NCI-H345 (cell line): Measurements from ENCODE around the gene TUBA3D.
"Not testable (repeated sequence)": the region's sequence is repeated elsewhere in the genome, so short reads cannot be mapped to it uniquely, and the experiment has no call there.

Experiments used
- DNase-seq: peaks from one replicate; lab custom pipeline; 2025; lab: John Stamatoyannopoulos, UW

The TUBA3D gene

DNA sequence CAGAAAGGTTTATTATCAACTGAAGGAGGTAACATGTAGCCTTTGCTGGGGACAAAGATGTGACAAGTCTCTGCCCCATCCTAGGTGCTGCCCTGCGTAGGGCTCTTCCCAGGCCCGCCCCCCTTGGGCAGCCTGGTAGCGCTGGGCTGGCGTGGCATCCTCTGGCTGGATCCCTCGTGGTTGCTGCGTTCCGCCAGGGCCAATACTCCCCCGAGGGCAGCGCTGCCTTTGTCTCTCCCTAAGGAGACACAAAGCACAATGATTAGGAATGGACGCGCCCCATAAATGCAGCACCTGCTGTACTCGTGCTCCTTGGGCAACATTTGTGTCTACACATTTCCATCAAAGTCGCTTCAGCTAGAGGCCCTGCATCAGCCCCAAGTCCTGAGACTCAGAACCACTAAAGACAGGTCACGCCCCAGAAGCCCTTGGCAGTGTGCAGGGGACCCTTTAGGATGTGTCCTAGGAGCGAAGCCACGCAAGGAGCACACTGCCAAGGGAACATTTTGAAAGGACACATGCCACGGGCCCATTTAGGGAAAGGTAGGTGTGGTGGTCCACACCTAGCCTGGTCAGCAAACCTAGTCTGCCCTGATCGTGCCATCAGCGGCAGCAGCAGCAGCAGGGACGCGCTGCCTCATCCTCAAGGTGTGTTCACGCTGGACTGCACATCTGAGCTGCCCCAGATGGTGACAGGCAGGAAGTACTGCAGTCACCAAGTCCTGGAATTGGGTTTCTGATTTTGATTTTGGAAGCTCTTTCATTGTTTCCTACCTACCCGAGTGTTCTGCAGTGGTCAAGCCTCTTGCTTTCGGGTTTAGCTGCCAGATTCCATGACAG, 8.3 kb downstream of the TUBA3D start:
- DNase-seq, result peak; percentile 28

DNA sequence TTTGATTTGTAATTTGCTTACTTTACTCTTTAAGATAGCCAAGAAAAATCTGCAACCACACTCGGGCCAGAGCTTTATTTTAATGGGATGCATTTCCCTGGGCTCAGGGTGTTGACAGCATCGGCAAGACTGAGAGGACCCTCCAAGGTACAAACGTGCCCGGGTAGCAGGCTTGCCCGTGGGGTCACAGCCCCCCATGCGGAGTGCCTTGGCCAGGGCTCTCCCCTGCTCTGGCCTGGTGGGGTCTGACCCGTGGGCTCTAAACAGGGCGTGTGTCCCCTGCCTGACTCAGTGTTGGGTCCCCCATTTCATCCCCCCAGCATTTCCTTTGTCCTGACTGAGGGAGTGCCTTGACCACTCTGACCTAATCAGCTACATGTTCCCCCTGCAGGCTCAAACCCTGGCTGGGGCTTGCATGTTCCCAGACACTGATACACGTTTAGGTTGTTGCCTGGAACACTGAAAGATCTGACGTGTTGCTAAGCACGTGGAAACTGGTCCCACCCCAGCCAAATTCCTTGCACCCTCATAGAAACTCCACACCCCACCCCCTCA, 9.1 kb downstream of the TUBA3D start:
- DNase-seq, result not testable (repeated sequence)

DNA sequence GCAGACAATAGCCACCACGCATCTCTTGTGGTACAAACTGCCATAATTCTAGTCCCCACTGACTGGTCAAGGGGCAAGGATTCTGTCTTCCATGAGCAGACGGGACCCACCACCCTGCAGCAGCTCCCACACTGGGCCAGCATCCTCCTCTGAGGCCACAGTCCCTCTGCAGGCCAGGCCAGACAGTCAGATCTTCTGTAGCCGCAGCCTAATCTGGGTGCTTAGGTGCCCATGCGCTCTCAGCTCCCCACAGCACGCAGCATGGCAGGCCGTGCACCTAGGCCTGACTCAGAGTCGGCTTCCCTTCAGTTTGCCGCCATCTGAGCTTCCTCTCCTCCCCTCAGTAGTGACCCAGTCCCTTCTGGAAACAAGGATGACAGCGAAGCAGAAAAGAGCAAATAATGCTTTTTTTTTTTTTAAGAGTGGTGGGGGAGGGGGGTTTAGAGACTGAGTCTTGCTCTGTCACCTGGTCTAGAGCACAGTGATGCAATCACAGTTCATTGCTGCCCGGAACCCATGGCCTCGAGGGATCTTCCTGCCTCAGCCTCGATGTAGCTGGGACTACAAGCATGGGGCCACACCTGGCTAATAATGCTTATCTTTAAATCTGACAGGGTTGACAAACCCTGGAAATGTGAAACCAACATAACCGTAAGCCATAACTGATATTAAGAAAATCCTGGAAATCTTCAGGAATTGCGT, 10.4 kb downstream of the TUBA3D start:
- not testable (repeated sequence) for DNase-seq

DNA sequence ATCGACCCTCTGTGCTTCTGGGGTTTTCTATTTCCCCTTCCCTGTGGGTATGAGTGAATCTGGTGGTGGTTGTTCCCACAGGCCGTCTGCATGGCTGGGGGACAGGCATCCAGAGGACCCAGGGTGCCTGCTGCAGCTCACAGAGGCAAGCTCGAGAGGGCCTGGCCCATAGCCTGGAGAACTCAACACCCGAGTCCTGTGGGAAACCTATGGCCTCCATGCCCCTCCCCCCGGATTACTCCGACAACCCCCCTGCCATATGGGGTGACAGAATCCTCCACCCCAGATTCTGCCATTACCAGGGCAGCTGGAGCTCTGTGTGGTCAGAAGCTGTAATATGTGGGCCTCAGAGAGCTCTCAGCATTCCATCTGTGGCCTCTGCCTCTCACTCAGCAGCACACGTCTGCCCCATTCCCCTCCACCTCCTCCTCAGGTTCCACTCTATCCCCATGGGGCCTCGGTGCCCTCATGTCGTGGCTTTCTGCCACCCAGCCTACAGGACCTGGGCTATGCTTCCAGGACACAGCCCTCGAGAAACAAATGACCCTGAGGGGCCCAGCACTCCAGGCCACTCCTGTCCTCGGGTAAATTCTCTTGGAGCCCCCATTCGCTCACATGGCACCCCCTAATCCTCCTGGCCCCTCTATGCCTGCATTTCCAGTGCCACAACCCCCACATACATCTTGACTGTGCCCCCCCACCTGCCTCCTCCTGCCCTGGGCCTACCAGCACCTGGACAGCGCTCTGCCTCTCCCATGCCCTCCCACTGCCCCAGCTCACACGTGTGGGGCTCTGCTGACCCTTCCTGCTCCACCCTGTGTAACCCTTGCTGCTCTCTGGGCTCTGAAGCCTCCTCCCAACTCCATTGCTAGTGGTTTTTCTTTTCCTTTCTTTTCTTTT, 12.6 kb downstream of the TUBA3D start:
- DNase-seq, result no peak

DNA sequence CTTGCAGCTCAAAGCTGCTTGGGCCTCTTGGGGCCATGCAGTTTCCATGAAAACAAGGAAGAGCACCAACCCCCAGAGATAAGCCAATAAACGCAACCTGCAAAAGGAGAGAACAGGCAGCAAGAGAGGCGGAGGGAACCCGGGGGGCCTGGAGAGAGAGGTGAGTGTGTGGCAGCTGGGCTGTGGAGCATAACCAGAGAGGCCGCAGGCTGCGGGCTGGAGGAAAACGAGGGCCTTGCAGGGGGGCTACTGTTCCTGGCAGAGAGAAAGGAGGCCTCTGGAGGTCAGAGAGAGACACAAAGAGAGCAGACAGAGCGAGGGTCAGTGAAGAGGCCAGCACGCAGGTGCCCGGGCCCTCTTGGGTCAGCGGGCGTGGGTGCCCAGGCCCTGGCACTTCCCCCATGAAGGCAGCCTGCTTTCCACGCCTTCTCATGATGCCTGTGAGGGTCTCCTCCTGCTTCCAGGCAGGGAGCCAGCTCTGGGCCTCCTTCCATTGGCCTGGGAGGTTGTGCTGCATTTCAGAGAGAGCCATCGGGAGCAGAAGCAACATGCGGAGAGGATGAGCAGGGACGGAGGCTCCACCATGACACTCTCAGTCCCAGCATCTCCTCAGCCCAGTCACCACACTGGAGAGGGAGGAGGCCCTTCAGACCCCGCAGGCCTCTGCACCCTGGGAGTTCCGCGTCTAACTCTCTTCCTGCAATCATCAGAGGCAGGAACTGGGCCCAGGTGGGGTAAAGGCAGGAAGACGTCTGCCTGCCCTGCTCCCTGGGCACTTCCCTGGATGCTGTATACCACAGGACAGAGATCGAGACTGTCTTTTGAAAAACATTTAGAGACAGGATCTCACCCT, 14.9 kb downstream of the TUBA3D start:
- DNase-seq, result peak; percentile 3

DNA sequence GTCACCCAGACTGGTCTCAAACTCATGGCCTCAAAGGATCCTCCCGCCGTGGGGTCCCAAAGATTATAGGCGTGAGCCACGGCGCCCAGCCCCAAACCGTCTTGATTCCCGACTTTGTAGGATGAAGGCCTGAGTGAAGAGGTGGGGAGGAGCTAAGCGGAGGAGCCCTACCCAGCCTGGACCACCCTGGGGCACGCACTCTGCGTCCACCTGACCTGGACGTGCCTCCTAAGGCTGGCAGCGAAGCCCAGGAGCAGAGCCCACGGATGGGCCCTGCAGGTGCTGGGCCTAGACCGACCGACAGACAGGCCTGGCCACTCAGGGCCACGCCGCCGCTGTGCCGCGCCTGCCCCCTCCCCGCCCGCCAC, 15.5 kb downstream of the TUBA3D start:
- not testable (repeated sequence) for DNase-seq

DNA sequence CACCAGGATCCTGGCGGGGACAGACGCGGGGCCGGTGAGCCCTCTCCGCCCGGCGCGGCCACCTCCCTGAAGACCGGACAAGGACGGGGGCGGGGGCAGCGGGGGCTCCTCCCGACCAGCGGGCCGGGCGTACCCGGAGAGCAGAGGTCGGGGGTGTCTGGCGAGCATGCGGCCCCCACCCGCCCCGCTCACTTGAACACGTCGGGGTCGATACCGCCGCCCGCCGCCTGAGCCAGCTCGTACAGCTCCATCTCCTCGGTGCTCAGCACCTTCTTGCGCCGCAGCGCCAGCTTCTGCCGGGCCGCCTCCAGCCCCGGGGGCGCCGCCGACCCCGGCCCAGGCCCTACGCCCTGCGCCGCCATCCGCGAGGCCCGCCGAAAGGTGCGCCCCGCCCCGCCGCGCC, 16.1 kb downstream of the TUBA3D start, which contains the start of gene MZT2A:
MZT2A (minus strand) TSS at position 383 of the 403 bp plus-strand sequence; CDS start at position 362, 21 bp downstream.
- DNase-seq, result not testable (repeated sequence)

DNA sequence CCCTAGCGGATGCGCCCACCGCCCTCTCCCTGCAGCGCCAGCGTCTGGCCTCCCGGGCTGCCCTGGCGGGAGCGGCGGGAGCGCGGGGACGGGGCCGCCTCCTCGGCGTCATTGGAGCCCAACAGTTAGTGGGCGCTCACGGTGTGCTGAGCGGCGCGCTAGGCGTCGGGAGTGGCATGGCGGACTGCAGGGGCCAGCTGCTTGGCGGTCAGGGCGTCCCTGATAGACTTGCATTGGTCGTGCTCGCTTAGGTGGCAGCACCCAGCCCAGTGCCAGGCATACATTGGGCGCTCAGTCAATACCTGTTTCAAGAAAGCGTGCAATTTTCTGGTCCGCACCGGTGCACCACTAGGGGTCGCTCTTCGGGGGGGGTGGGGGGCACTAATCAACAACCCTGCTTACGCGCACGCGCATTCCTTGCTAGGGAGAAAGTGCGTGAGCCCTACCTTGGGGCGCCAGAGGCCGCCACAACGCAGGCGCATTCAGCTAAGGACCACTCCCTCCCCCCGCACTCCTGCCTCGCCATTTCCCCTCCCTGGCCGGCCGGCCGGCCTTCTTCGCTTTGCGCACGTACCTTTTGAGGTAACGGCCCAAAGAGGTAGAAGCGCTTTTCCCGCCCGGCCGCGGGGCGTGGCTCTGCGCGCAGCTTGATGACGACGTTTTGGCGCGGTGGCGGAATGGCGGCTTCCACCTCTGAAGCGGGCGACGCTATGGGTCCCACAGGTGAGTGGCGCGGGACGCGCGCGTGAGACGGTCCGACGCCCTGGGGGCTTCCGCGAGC, 16.7 kb downstream of the TUBA3D start:
- DNase-seq, result peak; percentile 97

DNA sequence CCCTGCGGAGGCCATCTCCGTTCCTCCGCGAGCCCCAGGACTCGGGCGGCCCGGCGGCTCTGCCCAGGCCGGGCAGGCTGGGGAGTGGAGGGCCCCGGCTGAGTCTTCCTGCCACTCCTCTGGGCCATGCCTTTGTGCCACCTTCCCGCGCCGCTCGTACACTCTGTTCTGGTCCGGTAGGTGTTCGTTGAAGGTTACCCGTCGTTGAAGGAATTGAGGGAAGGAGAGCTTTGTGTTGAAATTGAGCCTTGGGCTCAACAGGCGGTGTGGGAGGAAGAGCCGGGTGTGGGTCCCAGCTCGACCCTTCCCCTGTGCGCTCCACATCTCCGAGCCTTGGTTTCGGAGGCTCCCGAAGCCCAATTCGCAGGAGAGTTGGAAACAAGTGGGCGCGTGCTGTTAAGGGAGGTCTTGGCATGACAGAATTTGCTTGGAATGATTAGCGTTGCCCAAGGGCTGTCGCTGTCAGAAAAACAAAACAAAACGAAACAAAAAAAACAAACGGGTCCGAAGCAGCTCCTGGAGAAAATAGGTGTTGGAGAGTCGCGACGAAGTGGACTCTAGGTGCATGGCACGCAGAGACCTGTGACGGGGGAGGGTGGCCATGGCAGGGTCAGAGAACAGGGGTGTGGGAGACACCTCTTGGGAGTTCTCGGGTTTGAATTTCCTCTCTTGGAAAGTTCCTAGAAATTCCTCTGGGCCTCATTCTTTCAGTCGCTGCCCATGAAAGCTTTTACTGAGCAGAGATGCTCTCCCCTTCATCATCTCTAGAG, 17.5 kb downstream of the TUBA3D start:
- DNase-seq, result peak; percentile 4

DNA sequence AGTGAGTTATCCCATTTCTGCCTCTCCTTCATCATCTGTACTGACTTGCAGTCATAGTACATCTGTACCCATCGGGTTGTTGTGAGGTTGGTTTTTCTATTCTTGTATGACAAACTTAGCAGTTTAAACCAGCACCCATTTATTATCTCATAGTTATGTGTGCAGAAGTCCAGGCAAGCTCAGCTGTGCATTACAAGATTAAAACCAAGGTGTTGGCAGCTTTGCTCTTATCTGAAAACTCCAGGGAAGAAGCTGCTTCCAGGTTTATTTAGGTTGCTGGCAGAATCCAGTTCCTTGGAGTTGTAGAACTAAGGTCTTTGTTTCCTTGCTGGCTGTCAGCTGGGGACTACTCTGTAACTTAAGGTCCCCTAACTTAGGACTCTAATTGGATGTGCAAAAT, 19.6 kb downstream of the TUBA3D start:
- DNase-seq, result not testable (repeated sequence)

DNA sequence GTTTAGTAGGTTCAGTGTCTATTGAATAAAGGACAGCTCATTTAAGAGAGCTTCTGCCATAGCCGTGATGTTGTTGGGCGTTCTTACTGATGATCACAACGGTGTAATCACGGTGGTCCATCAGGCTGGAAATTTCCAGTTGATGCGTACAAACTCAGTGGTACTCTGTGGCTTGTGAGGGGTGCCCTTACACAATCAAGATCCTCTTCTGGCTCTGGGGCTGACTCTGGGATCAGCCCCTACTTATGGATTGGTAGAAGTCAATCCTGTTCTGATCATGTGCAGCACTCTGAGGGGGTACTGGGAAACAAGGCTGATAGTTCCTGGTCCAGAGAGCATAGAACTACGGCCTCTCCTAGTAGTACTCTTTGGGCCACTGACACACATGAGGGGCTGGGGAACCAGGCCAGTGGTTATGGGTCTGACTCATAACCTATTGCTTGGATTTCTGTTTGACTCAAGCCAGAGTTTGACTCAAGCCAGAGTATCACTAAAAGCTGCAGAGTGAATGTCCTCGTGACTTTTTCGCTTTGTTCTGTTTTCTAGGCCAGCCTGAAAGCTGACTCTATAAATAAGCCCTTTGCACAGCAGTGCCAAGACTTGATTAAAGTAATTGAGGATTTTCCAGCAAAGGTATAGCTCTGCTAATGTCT, 22.5 kb downstream of the TUBA3D start:
- not testable (repeated sequence) for DNase-seq

DNA sequence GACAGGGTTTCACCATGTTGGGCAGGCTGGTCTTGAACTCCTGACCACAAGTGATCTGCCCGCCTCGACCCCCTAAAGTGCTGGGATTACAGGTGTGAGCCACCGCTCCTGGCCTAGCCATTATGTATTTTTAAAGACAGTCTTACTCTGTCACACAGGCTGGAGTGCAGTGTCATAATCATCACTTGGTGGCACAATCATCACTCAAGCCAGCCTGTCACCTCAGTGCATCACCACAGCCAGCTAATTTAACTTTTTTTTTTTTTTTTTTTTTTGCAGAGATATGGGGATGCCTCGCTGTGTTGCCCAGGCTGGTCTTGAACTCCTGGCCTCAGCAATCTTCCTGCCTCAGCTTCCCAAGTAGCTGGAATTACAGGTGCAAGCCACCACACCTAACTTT, 27.7 kb downstream of the TUBA3D start:
- DNase-seq, result not testable (repeated sequence)

DNA sequence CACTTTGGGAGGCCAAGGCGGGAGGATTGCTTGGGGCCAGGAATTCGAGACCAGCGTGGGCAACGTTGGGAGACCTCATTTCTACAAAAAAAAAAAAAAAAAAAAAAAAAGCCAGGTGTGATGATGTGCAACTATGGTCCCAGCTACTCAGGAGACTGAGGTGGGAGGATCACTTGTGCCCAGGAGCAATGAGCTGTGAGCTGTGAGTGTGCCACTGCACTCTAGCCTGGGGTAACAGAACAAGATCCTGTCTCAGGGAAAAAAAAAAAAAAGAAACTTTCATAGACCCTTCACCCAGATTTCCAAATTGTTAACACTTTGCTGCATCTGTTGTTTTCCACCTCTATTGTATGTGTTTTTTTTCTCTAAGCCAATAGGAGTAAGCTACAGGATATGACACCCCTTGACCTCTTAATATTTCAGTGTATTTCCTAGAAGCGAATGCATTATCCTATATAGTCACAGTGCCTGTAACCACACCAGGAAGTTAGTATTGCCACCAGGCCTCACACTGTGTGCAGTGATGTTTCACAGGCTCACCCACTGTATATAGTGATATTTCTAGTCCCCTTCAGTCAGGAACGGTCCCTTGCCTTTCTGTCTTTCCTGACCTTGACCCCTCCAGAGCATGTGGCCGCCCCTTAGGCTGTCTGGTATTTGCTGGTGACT, 28.3 kb downstream of the TUBA3D start:
- DNase-seq, result not testable (repeated sequence)

DNA sequence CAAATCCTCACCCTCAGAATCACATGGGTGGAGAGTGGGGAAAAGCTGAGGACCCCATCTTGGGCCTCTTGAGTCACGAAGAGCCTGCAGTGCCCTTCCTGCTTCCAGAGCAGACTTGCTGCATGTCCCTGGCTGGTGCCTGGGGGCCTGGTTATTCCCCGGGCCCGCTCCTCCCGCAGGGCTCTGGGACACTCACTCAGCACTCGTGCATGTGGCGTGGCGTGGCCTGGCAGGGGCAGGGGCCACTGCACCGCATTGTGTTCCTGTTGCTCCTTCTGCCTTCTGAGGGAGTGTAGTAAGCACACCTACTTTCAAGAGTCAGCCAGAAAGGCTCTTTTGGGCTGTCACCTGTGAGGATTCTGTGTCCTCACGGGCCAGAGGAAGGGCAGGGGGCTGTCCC, 33.7 kb downstream of the TUBA3D start:
- no peak for DNase-seq

DNA sequence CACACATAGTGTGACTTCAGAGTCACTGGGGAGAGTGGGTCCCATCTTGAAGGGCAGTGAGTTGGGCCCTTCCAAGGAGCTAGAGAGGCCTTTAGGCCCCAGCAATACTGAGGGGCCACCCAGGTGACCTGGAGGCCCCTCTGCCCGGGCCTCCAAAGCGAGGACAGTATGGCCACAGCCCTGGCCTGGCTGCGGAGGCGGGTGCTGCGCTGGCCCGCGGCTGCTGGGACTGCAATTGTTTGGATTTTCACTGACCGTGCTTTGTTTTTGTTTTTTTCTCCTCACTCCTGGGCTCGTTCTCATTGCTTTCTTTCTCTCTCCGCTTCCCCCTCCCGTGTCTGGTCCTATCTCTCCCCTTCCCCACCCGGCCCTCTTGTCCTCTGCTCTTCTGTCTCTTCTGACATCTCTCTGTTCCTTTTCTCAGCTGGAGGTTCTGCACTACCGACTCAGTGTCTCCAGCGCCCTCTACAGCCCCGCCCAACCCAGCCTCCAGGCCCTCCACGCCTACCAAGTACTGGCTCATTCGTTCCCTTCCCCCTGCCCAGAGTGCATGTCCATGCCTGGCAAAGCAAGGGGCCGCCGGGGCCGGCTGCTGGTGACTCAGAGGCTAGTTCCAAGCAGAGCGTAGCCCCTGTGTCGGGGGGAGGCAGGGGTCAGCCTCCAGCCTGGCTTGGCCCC, 35.5 kb downstream of the TUBA3D start:
- DNase-seq, result not testable (repeated sequence)

DNA sequence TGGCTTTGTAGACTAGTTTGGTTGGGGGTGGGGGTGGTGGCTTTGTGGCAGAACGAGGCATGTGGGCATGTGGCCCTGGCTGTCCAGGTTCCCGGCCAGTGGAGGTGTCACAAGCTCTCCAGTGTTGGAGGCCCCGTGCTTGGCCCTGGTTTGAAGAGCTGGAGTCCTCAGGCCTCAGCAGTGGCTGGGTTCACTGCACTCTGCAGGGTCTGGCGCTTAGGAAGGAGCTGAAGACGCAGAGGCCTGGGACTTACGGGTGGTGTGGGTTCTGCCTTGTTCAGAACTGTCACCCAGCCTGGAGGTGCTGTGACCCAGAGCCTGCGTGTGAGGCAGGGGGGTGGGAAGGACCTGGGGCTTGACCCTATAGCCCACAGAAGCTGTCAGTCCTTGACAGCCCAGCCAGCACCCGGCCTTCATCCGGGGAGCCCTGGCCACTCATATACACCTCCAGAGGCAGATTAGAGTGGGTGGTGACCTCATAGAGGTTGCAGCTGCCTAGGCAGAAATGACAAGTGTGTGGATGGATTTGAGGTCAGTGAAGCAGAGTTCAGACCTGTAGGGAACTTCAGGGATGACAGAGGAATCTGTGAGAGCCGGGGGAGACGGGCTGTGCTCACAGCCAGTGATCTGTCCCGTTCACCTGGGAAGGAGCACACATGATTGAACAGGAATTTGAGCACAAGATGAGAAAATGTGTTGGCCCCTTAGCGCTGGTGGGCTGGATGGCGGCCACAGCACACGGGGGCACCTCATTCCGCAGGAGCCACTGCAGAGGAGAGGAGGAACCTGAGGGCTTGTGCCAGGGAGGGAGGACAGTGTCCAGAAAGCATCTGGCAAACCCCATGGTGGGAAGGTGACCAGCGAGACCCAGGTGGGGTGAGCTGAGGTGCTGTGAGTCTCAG, 36.3 kb downstream of the TUBA3D start:
- not testable (repeated sequence) for DNase-seq
